COLO829 (cell line): ENCODE data around the gene SLC24A4.
"Not testable (repeated sequence)": the region's sequence is repeated elsewhere in the genome, so short reads cannot be mapped to it uniquely, and the experiment has no call there.

Experiments
- DNase-seq: peaks from one replicate; pipeline ENCODE4 v3.0.0; 2012; ENCODE audit warnings: low spot score

The SLC24A4 gene

DNA sequence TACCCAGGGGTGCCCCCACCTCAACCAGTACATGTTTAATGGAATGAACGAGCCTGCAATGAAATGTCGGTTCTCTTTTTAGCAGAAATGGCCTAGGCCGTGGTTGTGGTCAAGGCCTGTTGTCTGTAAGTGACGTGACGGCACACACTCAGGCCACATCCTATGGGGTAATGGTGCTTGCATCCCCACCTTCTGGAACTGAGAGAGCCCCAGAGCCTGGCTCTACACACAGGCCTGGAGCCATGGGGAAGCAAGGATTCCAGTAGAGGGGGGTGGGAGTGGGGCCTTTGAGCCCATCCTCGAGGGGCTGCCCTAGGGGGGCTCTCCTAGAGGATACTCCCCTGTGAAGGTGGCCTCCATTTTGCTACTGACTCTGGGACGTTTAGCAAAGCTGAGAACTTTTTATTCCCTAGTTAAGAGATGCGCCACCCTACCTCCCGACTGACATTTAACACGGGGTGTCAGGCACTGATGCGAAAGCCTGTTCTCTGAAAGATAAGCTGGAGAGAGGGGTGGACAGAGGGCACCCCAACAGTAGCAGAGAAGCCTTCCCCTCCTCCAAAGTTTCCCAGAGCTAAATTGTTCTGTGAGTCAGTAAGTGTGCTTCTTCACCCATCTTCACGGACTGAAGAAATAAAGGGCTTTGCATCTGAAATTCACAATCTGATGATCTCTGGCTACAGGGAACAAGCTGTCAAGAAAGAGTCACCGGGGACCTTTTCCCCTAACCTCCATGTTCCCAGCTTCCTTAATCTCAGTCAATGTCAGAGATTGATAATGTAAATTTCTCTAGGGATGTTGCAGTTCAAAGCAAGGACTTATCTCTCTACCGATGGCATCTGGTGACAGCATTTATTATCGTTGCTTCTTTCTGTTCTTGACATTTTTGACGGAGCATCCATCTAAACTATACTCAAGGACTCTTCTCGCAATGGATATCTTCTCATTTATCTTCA lies 197.4 kb downstream of the SLC24A4 start:
- DNase-seq: no peak

DNA sequence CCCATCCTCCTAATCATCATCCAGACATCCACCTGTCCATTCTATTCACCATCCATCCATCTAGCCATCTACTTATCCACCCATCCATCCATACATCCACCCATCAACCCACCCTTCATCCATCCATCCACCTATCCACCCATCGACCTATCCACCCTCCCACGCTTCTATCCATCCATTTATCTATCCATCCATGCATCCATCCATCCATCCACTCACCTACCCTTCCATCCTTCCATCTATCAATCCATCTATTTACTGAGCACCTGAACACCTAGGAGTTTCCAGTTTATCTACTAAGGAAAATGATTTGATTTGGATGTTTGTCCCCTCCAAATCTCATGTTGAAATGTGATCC lies 198.1 kb downstream of the SLC24A4 start:
- DNase-seq: no peak

DNA sequence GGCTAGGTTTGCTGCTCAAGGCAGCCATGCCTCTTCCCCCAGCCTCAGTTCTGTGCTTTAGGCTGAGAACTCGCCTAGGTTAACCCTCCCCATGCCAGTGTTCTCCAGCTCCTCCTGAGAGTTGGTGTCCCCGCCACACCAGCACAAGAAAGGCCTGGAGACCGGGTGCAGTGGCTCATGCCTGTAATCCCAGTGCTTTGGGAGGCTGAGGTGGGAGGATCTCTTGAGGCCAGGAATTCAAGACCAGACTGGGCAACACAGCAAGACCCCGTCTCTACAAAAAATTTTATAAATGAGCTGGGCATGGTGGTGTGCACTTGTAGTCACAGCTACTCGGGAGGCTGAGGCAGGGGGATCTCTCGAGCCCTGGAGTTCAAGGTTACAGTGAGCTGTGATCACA lies 200.8 kb downstream of the SLC24A4 start:
- no peak for DNase-seq

DNA sequence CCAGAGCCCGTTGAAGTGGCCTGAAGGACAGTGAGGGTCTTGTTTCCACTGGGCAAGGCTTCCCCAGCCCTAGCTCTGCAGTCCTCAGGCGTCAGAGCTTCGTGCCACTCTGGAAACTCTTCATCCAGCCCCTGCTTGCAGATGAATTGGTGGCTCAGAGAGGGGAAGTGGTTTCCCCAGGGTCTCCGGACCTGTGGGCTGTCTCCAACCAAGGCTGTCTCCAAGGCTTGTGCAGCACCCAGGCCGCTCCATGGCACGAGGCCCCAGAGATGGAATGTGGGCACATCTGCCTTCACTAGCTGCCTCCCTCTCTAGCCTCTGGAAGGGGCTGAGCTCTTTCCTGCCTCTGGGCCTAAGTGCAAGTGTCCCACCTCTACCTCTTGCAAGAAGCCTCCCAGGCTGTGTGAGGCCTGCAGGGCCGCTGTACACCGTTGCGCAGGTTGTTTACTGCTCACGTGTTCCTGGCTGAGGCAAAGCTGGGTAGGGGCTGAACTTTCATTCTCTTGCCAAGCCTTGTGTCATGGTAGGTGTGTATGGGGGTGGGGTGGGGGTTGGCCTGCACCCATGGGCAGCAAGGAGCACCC lies 201.7 kb downstream of the SLC24A4 start:
- no peak for DNase-seq

DNA sequence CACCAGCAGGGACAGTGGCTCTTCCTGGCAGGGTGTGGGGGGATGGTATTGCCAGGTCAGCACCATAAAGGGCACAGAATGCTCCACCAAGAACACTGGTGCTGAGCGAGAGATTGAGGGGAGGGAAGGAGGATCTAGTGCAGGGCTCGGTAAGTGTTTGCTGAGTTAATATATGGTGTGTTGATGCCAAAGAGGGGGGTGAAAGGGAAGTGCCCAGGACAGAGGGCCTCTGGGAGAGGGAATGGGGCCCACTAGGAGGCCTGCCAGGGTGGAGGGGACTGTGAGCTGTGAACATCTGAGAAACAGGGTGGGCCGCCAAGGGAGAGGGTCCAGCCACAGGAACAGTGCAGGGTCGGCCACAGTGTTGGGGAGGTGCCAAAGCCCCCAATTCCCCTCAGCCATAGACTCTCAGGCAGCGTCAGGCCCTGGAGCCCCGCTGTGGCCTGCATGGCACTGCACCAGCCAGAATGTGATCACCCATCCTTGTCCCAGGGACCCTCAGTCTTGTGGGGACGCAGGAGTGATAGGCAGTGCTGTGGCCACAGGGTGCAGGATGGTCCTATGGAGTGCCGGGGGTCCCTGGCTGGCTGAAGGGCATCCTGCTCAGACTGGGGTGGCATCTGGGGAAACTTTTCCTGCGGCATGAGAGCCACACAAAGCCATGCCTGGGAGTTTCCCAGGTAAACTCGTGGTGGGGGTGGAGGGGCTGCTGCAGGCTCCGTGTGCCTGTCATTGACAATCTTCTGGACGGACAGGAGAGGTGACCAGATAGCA lies 202.5 kb downstream of the SLC24A4 start:
- DNase-seq: no peak

DNA sequence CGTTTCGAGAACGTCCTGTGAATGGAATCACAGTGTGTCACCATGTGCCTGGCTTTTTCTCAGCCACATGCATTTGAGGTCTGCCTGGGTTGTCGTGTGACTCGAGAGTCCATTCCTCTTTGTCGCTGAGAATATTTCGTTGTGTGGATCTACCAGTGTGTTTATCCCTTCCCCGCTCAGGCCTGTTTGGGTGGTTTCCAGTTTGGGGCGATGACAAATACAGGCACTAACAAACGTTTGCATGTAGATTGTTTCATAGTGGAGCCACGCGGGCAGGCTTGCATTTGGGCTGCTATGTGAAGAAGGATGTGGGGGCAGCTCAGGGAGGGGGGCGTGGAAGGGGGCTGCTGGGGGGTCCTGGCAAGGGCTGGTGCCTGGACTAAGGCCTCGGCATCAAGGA lies 204.8 kb downstream of the SLC24A4 start:
- no peak for DNase-seq

DNA sequence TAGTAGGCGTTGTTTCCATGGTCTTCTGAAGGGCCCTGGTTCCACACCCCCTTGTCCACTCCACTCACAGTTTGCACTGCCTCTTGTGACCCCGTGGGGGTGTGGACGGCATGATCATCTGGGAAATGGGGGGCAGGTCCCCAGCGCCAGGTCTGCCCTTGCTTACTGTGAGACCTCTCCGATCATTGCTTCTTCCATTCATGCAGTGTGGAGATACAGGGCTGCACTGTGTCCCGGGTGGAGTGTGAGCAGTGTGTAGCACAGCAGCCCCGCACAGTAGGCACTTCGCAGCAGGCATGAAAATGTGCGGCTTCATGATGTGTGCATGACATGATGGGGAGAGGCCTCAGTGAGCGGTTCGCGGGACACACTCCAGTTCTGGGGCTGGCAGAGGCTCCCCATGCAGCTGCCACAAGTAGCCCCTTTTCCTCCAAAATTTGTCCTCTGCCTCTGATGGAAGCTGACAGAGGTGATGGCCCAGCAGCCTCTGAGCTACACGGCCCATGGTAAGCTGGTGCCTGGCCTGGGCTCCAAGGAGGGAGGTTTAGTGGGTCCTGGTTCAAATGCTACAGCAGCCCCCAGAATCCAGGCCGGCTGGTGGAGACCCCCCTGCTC lies 205.6 kb downstream of the SLC24A4 start:
- DNase-seq: no peak

DNA sequence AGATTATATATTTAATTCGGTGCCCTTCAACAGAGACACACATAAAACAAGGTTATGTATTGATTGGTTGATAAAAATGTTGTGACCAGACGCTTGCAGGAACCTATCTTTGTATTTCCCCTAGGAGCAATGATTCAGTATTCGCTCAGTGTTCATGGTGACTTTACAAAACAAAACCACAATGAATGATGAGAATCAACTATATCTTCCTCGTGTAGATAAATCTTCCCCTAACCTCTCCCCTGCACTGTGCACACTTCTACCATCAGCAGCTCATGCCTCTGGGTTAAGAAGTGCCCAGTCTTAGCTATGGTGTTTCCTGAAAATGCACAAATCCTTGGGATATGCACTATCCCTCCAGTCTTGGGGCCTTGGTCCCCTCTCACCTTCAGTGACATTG lies 206.9 kb downstream of the SLC24A4 start:
- DNase-seq: no peak

DNA sequence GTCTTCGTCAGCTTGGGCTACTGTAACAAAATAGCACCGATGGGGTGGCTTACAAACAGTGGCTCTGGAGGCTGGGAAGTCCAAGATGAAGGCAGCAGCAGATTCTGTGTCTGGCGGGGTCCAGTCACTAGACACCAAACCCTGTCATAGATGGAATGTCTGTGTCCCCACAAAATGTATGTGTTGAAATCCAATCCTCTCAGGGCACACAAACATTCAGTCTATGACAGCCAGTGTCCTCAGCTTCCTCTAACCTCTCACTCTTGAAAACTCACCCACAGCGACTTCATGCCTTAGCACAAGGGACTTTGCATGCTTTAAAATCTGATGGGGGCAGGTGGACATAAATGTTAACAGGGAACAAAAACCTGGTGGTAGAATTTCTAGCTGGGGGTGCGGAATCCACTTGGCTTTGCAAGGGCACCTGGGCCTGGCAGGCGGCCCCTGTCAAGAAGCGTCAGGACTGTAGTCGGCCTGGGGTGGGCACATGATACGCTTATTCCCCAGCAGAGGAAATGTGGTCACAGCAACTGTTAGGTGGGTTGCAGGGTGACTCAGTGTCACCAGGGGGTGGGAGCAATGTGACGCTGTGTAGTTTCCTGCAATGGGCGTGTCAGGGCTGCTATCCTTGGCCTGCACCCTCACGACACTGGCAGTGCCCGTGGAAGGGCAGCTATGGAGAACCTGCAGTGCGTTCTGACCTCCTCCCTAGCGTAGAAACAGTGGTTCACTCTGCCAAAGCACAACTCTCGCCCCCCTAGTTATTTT lies 208.3 kb downstream of the SLC24A4 start:
- no peak for DNase-seq

DNA sequence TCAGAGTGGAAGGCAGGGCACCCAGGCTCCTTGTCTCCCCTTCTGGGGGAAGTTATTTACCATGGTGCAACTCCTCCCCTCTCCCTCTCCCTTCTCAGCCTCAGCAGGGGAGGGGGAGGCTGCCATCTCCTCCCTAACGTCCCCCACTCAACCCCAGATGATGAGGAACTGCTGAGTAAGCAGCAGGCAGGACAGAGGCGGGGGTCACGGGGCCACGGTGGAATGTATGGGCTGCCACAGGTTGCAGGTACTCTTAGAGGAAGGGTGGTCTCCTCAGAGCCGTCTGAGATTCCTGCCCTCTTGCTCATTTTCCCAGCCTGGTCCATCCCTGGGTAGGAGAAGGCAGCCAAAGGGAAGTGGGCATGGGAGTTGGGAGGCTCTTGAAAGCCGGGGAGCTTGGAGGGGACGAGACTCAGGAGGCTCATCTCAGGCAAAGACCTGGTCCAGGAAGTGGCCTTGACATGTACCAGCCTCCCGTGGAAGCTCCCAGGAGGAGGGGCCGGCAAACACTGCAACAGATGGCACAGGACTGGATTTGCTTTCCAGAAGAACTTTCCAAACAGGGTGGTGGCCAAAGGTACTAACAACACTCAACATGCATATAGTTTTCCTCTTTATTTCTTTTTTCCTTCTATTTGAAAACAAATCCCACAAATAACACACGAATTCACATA lies 209.7 kb downstream of the SLC24A4 start:
- DNase-seq: no peak

DNA sequence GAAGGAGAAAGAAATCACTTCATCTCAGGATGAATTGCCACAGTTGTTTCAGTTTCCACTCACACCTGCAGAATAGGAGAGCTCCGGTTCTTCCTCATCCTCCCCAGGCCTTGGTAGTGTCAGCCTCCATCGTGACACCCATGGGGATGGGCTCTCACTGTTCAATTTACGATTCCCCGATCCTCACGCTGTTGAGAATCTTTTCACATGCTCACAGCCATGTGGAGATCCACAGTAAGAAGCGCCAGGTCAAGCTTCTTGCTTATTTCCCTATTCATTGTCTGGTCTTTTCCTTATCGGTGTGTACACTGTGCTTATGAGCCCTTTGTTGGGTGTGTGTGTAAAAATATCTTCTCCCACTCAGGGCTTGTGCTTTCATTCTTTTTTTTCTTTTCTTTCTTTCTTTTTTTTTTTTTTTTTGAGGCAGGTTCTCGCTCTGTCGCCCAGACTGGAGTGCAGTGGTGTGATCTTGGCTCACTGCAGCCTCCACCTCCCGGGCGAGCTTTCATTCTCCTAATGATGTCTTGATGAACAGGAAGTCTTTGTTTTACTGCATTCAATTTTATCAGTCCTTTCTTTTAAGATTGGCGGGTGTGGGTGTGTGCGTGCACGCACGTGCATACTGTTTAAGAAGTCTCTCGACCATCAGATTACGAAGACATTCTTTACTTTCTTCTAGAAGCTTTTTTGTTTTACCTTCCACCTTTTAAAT lies 212.1 kb downstream of the SLC24A4 start:
- DNase-seq: peak; percentile 73

DNA sequence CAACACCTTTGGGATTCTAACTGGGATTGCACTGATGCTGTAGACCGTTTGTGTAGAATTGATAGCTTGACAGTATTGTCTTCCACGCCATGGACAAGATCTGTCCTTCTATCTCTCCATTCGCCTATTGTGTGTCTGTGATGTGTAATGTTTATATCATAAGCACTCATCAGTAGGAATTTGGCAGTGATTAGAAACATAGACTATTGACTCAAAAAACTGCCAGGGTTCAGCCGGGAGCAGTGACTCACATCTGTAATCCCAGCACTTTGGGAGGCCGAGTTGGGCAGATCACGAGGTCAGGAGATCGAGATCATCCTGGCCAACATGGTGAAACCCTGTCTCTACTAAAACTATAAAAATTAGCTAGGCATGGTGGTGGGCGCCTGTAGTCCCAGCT lies 213.3 kb downstream of the SLC24A4 start:
- not testable (repeated sequence) for DNase-seq

DNA sequence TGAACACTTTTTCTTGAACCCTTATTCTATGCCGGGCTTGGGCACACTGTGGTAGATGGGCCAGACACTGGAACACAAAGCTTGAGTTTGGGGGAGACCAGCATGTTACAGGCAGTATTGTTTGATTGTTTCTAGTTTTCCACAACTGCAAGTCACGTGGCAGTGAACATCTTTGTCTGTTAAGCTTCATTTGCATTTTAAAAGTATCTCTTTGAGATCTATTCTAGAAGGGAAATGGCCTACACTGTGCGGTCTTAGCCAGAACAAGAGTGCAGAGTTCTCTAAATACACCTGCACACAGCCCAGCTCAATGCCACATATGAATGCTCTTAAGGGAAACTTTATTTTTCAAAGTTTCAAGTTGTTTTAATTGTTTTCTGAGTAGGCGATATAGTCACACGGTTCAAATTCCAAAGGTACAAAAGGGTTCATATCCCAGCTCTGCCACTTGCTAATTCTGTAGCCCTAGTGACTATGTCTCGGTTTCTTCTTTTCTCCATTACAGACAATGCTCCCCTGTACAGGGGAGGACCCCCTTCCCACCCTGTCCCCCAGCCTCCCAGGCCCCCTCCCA lies 215.5 kb downstream of the SLC24A4 start:
- DNase-seq: no peak

DNA sequence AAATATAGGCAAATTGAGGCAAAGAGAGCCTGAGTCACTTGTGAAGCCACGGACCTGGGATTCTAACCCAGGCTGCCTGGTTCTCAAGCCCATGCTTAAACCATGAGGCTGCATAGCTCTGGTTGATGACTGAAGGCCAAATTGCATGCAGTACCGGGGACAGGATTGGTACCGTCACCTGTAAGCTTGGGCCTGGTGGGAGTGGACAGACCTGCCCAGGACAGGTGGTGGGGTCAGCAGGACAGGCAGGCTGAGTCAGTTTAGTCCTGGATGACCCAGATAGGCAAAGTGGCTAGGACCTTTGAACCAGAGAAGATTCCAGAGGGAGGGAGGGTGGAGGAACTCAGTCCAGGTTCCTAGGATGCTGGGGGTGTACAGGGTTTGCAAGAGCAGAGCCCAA lies 216.5 kb downstream of the SLC24A4 start:
- DNase-seq: no peak

DNA sequence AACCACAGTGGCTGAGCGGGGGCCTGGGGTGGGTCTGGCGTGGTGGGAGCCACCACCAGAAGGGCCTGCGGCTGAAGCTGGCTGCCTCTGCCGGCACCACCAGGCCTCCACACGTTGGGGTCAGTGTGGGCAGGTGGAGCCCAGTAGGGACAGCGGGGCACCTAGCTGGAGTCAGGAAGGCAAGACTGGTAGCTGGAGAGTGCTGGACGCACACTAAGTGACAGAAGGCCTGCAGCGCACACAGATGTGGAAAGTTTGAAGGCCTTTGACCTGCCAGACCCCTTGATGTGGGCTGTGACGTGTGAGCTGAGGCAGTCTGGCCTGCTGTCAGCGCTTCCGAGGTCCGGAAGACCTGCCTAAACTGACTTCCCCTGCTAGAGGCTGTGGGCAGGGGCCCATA lies 216.9 kb downstream of the SLC24A4 start:
- DNase-seq: no peak

DNA sequence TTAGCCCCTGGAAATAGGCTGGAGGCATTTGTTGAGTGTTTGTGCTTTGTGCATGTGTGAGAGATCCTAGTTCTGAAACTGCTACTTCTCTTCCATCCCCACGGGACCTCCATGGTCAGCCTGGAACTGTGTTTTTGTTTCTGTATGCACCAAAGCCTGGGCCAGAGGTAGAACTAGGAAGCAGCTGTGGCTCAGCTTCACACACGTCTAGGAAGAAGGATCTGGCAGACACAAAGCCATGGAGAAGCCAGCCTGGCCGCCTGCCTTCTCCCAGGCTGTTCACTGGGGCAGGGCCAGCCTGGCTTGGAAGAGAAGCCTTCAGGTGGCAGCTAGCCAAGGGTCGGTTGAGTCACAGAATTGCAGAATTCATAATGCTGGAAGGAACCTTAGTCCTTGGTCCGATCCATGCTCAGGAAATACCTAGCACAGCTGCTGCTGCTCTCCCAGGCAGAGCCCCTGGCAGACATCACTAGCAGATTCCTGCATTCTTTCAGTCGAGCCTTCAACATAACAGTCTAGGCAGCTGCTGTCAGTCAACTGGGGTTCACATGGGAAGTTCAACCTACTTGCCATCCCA lies 217.6 kb downstream of the SLC24A4 start:
- peak; percentile 65 for DNase-seq

DNA sequence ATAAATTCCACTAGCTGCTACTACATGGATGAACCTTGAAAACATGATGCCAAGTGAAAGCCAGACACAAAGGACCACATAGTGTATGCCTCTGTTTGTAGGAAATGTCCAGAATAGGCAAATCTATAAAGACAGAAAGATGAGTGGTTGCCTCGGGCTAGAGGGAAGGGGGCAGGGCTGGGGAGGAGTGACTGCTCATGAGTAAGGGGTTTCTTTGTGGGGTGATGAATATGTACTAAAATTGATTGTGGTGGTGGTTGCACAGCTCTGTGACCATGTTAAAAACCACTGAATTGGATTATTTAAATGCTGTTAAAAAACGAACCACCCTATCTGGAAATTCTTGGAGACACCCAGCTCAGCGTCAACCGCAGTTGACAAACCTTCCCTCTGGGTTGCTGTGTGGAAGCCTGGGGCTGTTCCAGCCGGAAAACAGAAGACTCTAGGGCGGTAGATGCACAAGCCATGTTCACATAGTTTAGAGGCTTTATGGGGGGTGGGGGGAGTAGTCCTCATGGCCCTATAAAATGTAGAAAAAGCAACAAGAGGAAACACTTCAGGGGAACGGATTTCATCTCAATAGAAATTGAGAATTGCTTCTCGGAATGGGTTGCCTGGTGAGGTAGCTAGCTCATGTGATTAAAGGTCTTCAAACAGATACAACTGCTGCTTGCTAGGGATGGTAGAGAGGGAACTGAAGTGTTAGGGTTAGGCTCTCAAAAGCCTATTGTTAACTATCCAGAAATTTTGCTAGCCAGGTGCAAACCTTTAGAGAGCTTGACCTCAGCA lies 220.0 kb downstream of the SLC24A4 start:
- DNase-seq: no peak

DNA sequence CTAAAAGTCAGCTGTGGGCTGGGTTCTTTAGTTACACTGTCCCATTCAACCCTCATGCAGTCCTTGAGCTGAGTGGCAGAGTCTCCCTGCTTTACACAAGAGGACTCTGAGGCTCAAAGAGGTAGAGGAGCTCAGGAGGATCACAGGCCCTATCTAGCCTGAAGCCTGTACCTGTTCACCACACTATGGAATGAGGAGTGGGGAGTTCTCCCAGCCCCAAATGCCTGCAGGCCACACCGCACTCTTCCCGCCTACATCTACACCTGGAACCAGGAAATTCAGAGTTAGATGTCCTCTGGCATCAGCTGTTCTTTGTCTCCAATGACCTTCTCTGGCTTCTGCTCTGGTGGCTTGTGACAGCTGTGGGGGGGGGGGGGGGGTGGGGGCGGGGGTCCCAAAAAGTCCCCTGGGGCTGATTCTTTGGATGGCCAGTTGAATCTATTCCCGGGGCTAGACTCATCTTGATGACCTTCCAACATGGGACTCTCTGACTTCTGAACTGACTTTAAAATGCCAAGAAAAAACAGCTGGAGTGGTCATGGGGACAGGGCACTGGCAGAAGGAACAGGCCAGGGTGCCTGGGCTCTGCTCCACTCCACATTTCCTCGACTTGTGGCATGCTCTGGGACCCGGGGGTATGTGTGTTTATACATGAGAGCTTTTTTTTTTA lies 221.2 kb downstream of the SLC24A4 start:
- DNase-seq: no peak
